Stimulated activated CD8-positive, alpha-beta memory T cell treated with anti-CD3 and anti-CD28 coated beads, Interleukin-15, amount 100 ng/mL, for 4 hours (primary cell): ENCODE measurements around the gene HELZ2.

Source experiments
- DNase-seq, 2 donors: peaks; one replicate each; pipeline ENCODE4 v3.0.0-alpha.2; 2020; ENCODE audit warnings: low read depth in 2 of 2

Gene HELZ2

GRCh38 chr20:63598479-63599395 is 24.7 kb upstream of the HELZ2 start:
- no peak for DNase-seq

GRCh38 chr20:63597651-63598478 is 23.8 kb upstream of the HELZ2 start:
- no peak for DNase-seq

- DNase-seq = no peak
These were observed 22.4 kb upstream of the HELZ2 start for GRCh38 chr20:63596423-63596822.

GRCh38 chr20:63595416-63596127 is 21.5 kb upstream of the HELZ2 start:
- no peak for DNase-seq

- no peak for DNase-seq
These were observed 20.1 kb upstream of the HELZ2 start for GRCh38 chr20:63594043-63594561.

- DNase-seq = no peak
These were observed 18.6 kb upstream of the HELZ2 start for GRCh38 chr20:63592661-63593060.

- DNase-seq = no peak
These were observed 17.8 kb upstream of the HELZ2 start for GRCh38 chr20:63591786-63592355.

GRCh38 chr20:63591147-63591533 is 17.1 kb upstream of the HELZ2 start:
- no peak for DNase-seq

- DNase-seq = no peak
These were observed 16.4 kb upstream of the HELZ2 start for GRCh38 chr20:63590218-63591146.

GRCh38 chr20:63589261-63590217 is 15.5 kb upstream of the HELZ2 start:
- DNase-seq = no peak

GRCh38 chr20:63588641-63589041 is 14.6 kb upstream of the HELZ2 start:
- no peak for DNase-seq

GRCh38 chr20:63587776-63588591 is 13.9 kb upstream of the HELZ2 start:
- no peak for DNase-seq

GRCh38 chr20:63587256-63587655 is 13.2 kb upstream of the HELZ2 start:
- no peak for DNase-seq

GRCh38 chr20:63586797-63587196 is 12.8 kb upstream of the HELZ2 start:
- DNase-seq = no peak

- DNase-seq = no peak
These were observed 11.9 kb upstream of the HELZ2 start for GRCh38 chr20:63585616-63586565.

- no peak for DNase-seq
These were observed 8.5 kb upstream of the HELZ2 start for GRCh38 chr20:63582382-63583063.
